ENCODE measurements around the gene SLC7A4. TPM values are rescaled to one million over a fixed set of nuclear protein-coding genes. Genes with fewer than 3 reads are reported as not detected.
A peak's percentile ranks its signal among the peaks of the same experiment; 100 is the strongest.

SLC7A4 gene
- total and polyA plus RNA-seq, 2 donors (not counting 1 experiment from before 2014, with no cell fraction given), result not detected

DNA sequence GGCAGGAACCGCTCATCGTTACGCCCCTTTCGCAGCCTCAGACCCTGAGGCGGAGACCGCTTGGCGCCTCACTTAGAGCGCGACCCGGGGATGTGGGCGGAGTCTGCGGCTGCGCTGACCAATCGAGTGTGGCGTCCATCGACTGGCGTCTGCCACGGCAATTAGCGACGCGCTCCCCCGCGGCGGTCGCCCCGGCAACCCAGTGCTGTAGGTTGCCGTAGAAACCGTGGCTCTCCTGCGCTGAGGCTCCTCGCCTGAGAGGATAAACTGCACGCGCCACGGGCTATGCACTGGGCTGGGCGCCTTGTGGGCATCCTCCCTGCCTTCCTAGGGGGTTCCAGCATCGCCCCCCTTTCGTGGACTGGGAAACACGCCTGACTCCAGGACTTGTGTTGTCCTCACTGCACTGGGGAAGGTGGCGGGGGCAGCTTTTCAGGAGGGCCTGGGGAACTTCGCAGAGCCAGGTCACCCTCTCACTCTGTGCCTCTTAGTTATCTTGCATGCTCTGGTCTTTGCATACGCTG lies 18.1 kb downstream of the SLC7A4 start:
- peak overlapping the region; percentile 71 for H2AFZ ChIP-seq (ENCODE audit: insufficient read depth, low read depth, low read length, poor library complexity, severe bottlenecking)
- H3K4me3 ChIP-seq (ENCODE audit: control extremely low read depth in 1 of 5, extremely low read depth in 1 of 5, insufficient read depth in 1 of 5, low read depth in 2 of 5, low read length in 4 of 5), result peak overlapping the region in 4 of 5 experiments; percentile 45 to 57 (median 52)
- H3K27me3 Mint-ChIP-seq, result no peaks in the 10 kb centered on the region
- H3K27me3 ChIP-seq (replicated peaks in 1 of 4; ENCODE audit: control extremely low read depth in 1 of 4, control insufficient read depth in 3 of 4, insufficient read depth in 4 of 4, low read length in 3 of 4), result no peaks in the 10 kb centered on the region
- H3K4me3 Mint-ChIP-seq, result peak overlapping the region; percentile 94
- TF ChIP-seq EZH2 (IDR thresholded peaks at IDR 0.05; ENCODE audit: borderline replicate concordance, insufficient read depth, low read depth, low read length, poor library complexity, severe bottlenecking), result no peak
- TF ChIP-seq, protein P1, sequence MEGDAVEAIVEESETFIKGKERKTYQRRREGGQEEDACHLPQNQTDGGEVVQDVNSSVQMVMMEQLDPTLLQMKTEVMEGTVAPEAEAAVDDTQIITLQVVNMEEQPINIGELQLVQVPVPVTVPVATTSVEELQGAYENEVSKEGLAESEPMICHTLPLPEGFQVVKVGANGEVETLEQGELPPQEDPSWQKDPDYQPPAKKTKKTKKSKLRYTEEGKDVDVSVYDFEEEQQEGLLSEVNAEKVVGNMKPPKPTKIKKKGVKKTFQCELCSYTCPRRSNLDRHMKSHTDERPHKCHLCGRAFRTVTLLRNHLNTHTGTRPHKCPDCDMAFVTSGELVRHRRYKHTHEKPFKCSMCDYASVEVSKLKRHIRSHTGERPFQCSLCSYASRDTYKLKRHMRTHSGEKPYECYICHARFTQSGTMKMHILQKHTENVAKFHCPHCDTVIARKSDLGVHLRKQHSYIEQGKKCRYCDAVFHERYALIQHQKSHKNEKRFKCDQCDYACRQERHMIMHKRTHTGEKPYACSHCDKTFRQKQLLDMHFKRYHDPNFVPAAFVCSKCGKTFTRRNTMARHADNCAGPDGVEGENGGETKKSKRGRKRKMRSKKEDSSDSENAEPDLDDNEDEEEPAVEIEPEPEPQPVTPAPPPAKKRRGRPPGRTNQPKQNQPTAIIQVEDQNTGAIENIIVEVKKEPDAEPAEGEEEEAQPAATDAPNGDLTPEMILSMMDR (IDR thresholded peaks at IDR 0.05), result no peak
- H3K4me2 ChIP-seq (replicated peaks; ENCODE audit: low read depth, low read length, poor library complexity, severe bottlenecking), result peak overlapping the region; percentile 79
- intact Hi-C loops (cut with micrococcal nuclease), result loop anchor here (1.0 to 5.0 kb wide), 4 partner anchors 12 to 312 kb away; partner anchors contain the start of genes LRRC74B, LZTR1 and THAP7
- H3K4me1 Mint-ChIP-seq, result peaks cover 24% of the 10 kb centered on the region
- WGBS (ENCODE audit: insufficient coverage), result 1% methylated on average over 40 of the region's 40 CpGs
- H3K27ac Mint-ChIP-seq, result peak overlapping the region; percentile 91
- H3K79me2 ChIP-seq (ENCODE audit: control insufficient read depth, insufficient read depth, low read length), result no peaks in the 10 kb centered on the region
- H3K9ac ChIP-seq (ENCODE audit: low read length), result peak overlapping the region; percentile 62
- peak; percentile 95 for DNase-seq
- H3K4me1 ChIP-seq (ENCODE audit: control insufficient read depth in 2 of 2, insufficient read depth in 2 of 2, low read length in 2 of 2), result peaks cover 14 to 24% of the 10 kb centered on the region in 2 donors
- H4K20me1 ChIP-seq (ENCODE audit: control insufficient read depth, insufficient read depth, low read length, poor library complexity, severe bottlenecking), result no peaks in the 10 kb centered on the region
- H3K9me3 Mint-ChIP-seq (ENCODE audit: insufficient read depth), result no peaks in the 10 kb centered on the region
- POLR2A ChIA-PET, result interaction anchor here (0.5 to 2.0 kb wide), 2 partner anchors 11 to 616 kb away, joined by 6 to 11 read pairs; no protein-coding TSS in a partner anchor
- CTCF ChIA-PET, result no interaction called here
- no peaks in the 10 kb centered on the region for H3K36me3 ChIP-seq (replicated peaks in 1 of 2; ENCODE audit: control extremely low read depth in 1 of 2, control insufficient read depth in 1 of 2, extremely low read depth in 1 of 2, insufficient read depth in 2 of 2, low read length in 1 of 2)
- H3K27ac ChIP-seq (ENCODE audit: low read length in 2 of 2), result peak overlapping the region; percentile 73 to 74
- H3K9me3 ChIP-seq (ENCODE audit: control extremely low read depth in 1 of 3, control insufficient read depth in 2 of 3, insufficient read depth in 1 of 3, low read length in 2 of 3), result no peaks in the 10 kb centered on the region
- peak; percentile 95 for ATAC-seq (ENCODE audit: low read depth)

DNA sequence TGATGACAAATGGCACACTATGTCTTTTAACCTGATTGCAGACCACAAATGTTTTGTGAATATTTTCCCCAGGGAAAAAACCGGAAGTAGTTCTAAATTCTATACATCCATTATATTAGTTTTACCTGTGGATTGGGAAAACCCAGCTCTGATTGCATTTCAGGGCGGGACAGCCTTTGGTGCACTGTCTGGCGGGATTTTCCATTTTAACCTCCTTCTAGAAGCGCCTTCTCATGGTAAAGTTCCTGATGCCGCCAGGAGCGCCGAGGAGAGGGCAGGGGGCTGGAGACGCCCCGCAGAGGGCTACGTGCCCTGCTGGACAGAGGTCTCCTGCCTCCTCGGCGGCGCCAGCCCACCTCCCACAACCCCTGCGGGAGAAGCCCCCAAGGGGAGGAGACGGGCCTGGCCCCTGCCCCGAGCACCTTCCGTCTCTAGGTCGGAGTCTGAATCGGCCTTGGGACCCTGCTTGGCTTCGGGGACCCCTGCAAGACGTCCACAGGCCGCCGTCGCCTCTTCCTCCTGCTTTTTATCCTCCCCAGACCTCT lies 18.6 kb downstream of the SLC7A4 start:
- Mint-ChIP-seq H3K27me3 (no peaks in the 10 kb centered on the region), H3K9me3 (ENCODE audit: insufficient read depth) (no peaks in the 10 kb centered on the region), H3K27ac (peak overlapping the region; percentile 91), H3K4me3 (peak overlapping the region; percentile 94), H3K4me1 (peaks cover 24% of the 10 kb centered on the region)
- peak overlapping the region; percentile 62 for H3K9ac ChIP-seq (ENCODE audit: low read length)
- H3K79me2 ChIP-seq (ENCODE audit: control insufficient read depth, insufficient read depth, low read length), result no peaks in the 10 kb centered on the region
- H3K27me3 ChIP-seq (replicated peaks in 1 of 4; ENCODE audit: control extremely low read depth in 1 of 4, control insufficient read depth in 3 of 4, insufficient read depth in 4 of 4, low read length in 3 of 4), result no peaks in the 10 kb centered on the region
- TF ChIP-seq EZH2 (IDR thresholded peaks at IDR 0.05; ENCODE audit: borderline replicate concordance, insufficient read depth, low read depth, low read length, poor library complexity, severe bottlenecking), result no peak
- TF ChIP-seq, protein P1 (IDR thresholded peaks at IDR 0.05), result no peak
- no peaks in the 10 kb centered on the region for H3K9me3 ChIP-seq (ENCODE audit: control extremely low read depth in 1 of 3, control insufficient read depth in 2 of 3, insufficient read depth in 1 of 3, low read length in 2 of 3)
- H4K20me1 ChIP-seq (ENCODE audit: control insufficient read depth, insufficient read depth, low read length, poor library complexity, severe bottlenecking), result no peaks in the 10 kb centered on the region
- H3K36me3 ChIP-seq (replicated peaks in 1 of 2; ENCODE audit: control extremely low read depth in 1 of 2, control insufficient read depth in 1 of 2, extremely low read depth in 1 of 2, insufficient read depth in 2 of 2, low read length in 1 of 2), result no peaks in the 10 kb centered on the region
- intact Hi-C loops (cut with micrococcal nuclease), result loop anchor here (1.0 to 5.0 kb wide), 4 partner anchors 11 to 311 kb away; partner anchors contain the start of genes LRRC74B, LZTR1 and THAP7
- H3K4me1 ChIP-seq (ENCODE audit: control insufficient read depth in 2 of 2, insufficient read depth in 2 of 2, low read length in 2 of 2), result peaks cover 14 to 24% of the 10 kb centered on the region in 2 donors
- H3K27ac ChIP-seq (ENCODE audit: low read length in 2 of 2), result peak overlapping the region; percentile 73 to 74
- peak overlapping the region; percentile 79 for H3K4me2 ChIP-seq (replicated peaks; ENCODE audit: low read depth, low read length, poor library complexity, severe bottlenecking)
- ATAC-seq (ENCODE audit: low read depth) (no peak), DNase-seq (no peak)
- peak overlapping the region in 4 of 5 experiments; percentile 45 to 57 (median 52) for H3K4me3 ChIP-seq (ENCODE audit: control extremely low read depth in 1 of 5, extremely low read depth in 1 of 5, insufficient read depth in 1 of 5, low read depth in 2 of 5, low read length in 4 of 5)
- POLR2A ChIA-PET, result interaction anchor here (0.5 to 2.0 kb wide), 2 partner anchors 11 to 617 kb away, joined by 6 to 11 read pairs; no protein-coding TSS in a partner anchor
- 20% methylated on average over 23 of the region's 24 CpGs for WGBS (ENCODE audit: insufficient coverage)
- peak overlapping the region; percentile 71 for H2AFZ ChIP-seq (ENCODE audit: insufficient read depth, low read depth, low read length, poor library complexity, severe bottlenecking)
- CTCF ChIA-PET, result no interaction called here

Data from B cell (primary cell).